NCI-H345 treated with DMSO at 0.1 percent for 48 hours (cell line): ENCODE results near the gene CASP4.

ENCODE experiments used
- DNase-seq: peaks from one replicate; lab custom pipeline; 2025; ENCODE audit not compliant: unreplicated experiment; lab: John Stamatoyannopoulos, UW

Gene CASP4

DNA sequence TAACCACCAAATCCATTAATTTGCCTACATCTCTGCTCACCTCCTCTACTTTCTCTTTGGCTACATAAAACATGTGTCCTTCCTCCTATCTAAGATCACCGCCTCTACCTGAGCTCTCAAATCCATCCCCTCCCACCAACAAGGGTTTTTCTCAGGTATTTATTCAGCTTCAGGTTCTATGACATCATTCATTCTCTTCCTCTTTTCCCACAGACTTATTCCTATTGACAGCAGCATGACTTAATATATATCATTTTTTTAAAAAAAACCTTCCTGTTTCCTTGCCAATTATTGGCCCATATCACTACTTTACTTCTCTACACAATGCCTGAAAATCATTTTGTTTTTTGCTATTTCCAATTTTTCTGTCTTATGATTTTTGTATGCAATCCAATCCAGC, 74.5 kb downstream of the CASP4 start:
- no peak for DNase-seq
